H1 (cell line): ENCODE measurements around the gene MACROH2A1. TPM values are rescaled to one million over a fixed set of nuclear protein-coding genes. Genes with fewer than 3 reads are reported as not detected.

Source experiments
- polyA plus RNA-seq, 7 experiments: library from polyadenylated mRNA; depleted of rRNA in 3 of 7; stranded (reverse) in 5 of 7; unstranded in 2 of 7; fragments of >200 nt in 5 of 7; fragments of 200-250 nt in 2 of 7; gene quantifications; 1 replicate in 5 of 7; 2 replicates in 1 of 7; 4 replicates in 1 of 7; pipeline versions ENCODE4 v1.2.1 to v1.2.3, GENCODE V29; 2011 to 2013; ENCODE audit warnings: missing spikeins in 2 of 7, mixed read lengths in 2 of 7
- small RNA-seq: library from polyadenylated mRNA; stranded (forward); fragments of <200 nt; extraction: miRNeasy Mini kit (QIAGEN cat#:217004); gene quantifications from one replicate; pipeline ENCODE3, GENCODE V24; 2013; ENCODE audit not compliant: insufficient read depth
- total RNA-seq: library from RNA; stranded (reverse); fragmentation: NEBNext Ultra II Directional; extraction: Animal tissue kit (Norgen Biotek cat#: 25700); gene quantifications from 2 replicates; pipeline ENCODE4 v1.2.1, GENCODE V29; 2021

The MACROH2A1 gene
- total and polyA plus RNA-seq, 2 of the 8 experiments (the other 6 are each of a cell fraction or from before 2014, with no cell fraction given): 60.0 to 92.3 TPM

Small RNA genes lying within 50 kb of the gene (small RNA-seq; reads per million reads assigned to genes)
- not detected for gene DCANP1

Other genes starting within 250 kb of the MACROH2A1 start
- not detected in 2 replicates for gene DCANP1, start 48.1 kb upstream of the MACROH2A1 start, total RNA-seq
- gene DCANP1, start 48.1 kb upstream of the MACROH2A1 start, polyA plus RNA-seq (2011; rRNA removed): not detected in 2 replicates
- not detected in 2 replicates for gene TIFAB, start 53.1 kb upstream of the MACROH2A1 start, total RNA-seq
- not detected in 2 replicates for gene TIFAB, start 53.1 kb upstream of the MACROH2A1 start, polyA plus RNA-seq (2011; rRNA removed)
- gene NEUROG1, start 136.7 kb upstream of the MACROH2A1 start, total RNA-seq: not detected in 2 replicates
- not detected in 2 replicates for gene NEUROG1, start 136.7 kb upstream of the MACROH2A1 start, polyA plus RNA-seq (2011; rRNA removed)
- 1.8 and 2.4 TPM in 2 replicates for gene CXCL14, start 179.8 kb upstream of the MACROH2A1 start, total RNA-seq
- gene CXCL14, start 179.8 kb upstream of the MACROH2A1 start, polyA plus RNA-seq (2011; rRNA removed): 1.2 and 1.5 TPM in 2 replicates